ENCODE data around the gene FAM181B. TPM values are rescaled to one million over a fixed set of nuclear protein-coding genes. Genes with fewer than 3 reads are reported as not detected.

FAM181B gene
- total and polyA plus RNA-seq, 2 of the 13 experiments (the other 11 are each of a cell fraction or from before 2014, with no cell fraction given), result not detected

DNA sequence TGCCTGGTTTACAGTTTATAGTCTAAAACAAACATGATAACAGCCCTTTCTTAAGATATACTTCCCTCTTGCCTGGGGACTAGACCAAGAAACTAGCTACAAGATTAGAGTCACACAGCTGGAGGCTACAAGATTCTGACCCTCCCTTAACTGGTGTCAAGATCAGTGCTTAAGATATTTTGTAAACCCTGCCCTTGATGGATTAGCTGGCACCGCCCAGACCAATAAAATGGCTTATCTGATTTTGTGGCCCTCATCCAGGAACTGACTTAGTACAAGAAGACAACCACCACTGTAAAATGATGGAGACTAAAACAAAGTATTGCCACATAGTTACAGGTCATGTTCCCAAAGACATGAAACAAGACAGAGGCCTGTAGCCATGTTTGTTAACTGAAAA lies 53.4 kb downstream of the FAM181B start:
- Histone ChIP-seq H4K20me1 (ENCODE audit: insufficient read depth, low read length) (no peaks in the 10 kb centered on the region), H3K4me1 (ENCODE audit: insufficient read depth, low read length) (no peaks in the 10 kb centered on the region), H2AFZ (ENCODE audit: low read length) (no peak overlapping the region), H3K4me3 (replicated peaks in 1 of 3; ENCODE audit: insufficient read depth in 1 of 3, low read depth in 2 of 3, low read length in 3 of 3) (no peak overlapping the region), H3K27me3 (ENCODE audit: control insufficient read depth in 1 of 2, insufficient read depth in 2 of 2, low read length in 2 of 2) (no peaks in the 10 kb centered on the region), H3K4me2 (ENCODE audit: low read depth, low read length) (no peak overlapping the region), H3K36me3 (replicated peaks in 1 of 2; ENCODE audit: control insufficient read depth in 1 of 2, insufficient read depth in 2 of 2, low read length in 2 of 2) (no peaks in the 10 kb centered on the region), H3K79me2 (ENCODE audit: insufficient read depth, low read length) (no peaks in the 10 kb centered on the region), H3K9me3 (ENCODE audit: low read length) (no peaks in the 10 kb centered on the region), H3K27ac (ENCODE audit: extremely low read length, insufficient read depth, low read length) (no peak overlapping the region), H3K9ac (ENCODE audit: insufficient read depth, low read depth, low read length) (no peak overlapping the region)
- ChIA-PET POLR2A (no interaction called here), CTCF (ENCODE audit: low intra/inter-chr PET ratio, low total read pairs) (no interaction called here)
- WGBS (ENCODE audit: low lambda C conversion rate), result 0% methylated on average over 1 of the region's 1 CpG
- FAIRE-seq (no peak), ATAC-seq (no peak), DNase-seq (ENCODE audit: low spot score) (no peak)
- in situ Hi-C loops (cut with HindIII; ENCODE audit: extremely low pct_ligation_motif_present, low pct_unique_long_range_greater_than_20kb), result loop anchor here (25.0 kb wide), 1 partner anchor 1043 kb away; no protein-coding TSS in a partner anchor
- intact Hi-C loops (cut with micrococcal nuclease; ENCODE audit: unreplicated experiment), result no loop called here
- no TSS peak for BruUV-seq (replicated peaks)
- TF ChIP-seq, protein P1, sequence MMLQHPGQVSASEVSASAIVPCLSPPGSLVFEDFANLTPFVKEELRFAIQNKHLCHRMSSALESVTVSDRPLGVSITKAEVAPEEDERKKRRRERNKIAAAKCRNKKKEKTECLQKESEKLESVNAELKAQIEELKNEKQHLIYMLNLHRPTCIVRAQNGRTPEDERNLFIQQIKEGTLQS (CRISPR knock-in tag; IDR thresholded peaks at IDR 0.05), result no peak
- TF ChIP-seq ZNF615 (CRISPR knock-in tag; IDR thresholded peaks at IDR 0.05; ENCODE audit: borderline replicate concordance), result no peak
- TF ChIP-seq, protein P2, sequence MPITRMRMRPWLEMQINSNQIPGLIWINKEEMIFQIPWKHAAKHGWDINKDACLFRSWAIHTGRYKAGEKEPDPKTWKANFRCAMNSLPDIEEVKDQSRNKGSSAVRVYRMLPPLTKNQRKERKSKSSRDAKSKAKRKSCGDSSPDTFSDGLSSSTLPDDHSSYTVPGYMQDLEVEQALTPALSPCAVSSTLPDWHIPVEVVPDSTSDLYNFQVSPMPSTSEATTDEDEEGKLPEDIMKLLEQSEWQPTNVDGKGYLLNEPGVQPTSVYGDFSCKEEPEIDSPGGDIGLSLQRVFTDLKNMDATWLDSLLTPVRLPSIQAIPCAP (CRISPR knock-in tag; IDR thresholded peaks at IDR 0.05; ENCODE audit: low read depth), result no peak
- TF ChIP-seq, protein P3, sequence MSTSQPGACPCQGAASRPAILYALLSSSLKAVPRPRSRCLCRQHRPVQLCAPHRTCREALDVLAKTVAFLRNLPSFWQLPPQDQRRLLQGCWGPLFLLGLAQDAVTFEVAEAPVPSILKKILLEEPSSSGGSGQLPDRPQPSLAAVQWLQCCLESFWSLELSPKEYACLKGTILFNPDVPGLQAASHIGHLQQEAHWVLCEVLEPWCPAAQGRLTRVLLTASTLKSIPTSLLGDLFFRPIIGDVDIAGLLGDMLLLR (CRISPR knock-in tag; IDR thresholded peaks at IDR 0.05), result no peak
- TF ChIP-seq, protein P4, sequence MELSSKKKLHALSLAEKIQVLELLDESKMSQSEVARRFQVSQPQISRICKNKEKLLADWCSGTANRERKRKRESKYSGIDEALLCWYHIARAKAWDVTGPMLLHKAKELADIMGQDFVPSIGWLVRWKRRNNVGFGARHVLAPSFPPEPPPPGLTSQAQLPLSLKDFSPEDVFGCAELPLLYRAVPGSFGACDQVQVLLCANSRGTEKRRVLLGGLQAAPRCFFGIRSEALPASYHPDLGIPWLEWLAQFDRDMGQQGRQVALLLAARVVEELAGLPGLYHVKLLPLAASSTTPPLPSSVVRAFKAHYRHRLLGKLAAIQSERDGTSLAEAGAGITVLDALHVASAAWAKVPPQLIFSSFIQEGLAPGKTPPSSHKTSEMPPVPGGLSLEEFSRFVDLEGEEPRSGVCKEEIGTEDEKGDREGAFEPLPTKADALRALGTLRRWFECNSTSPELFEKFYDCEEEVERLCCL (CRISPR knock-in tag; IDR thresholded peaks at IDR 0.05; ENCODE audit: borderline replicate concordance), result no peak
- TF ChIP-seq, protein P5, sequence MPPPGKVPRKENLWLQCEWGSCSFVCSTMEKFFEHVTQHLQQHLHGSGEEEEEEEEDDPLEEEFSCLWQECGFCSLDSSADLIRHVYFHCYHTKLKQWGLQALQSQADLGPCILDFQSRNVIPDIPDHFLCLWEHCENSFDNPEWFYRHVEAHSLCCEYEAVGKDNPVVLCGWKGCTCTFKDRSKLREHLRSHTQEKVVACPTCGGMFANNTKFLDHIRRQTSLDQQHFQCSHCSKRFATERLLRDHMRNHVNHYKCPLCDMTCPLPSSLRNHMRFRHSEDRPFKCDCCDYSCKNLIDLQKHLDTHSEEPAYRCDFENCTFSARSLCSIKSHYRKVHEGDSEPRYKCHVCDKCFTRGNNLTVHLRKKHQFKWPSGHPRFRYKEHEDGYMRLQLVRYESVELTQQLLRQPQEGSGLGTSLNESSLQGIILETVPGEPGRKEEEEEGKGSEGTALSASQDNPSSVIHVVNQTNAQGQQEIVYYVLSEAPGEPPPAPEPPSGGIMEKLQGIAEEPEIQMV (CRISPR knock-in tag; IDR thresholded peaks at IDR 0.05; ENCODE audit: low read depth), result no peak
- no peak for TF ChIP-seq ZNF788 (CRISPR knock-in tag; IDR thresholded peaks at IDR 0.05; ENCODE audit: borderline replicate concordance)
- TF ChIP-seq ZNF230 (CRISPR knock-in tag; IDR thresholded peaks at IDR 0.05), result no peak
- no peak for TF ChIP-seq TMF1 (CRISPR knock-in tag; IDR thresholded peaks at IDR 0.05; ENCODE audit: low read depth)
- TF ChIP-seq, protein P6, sequence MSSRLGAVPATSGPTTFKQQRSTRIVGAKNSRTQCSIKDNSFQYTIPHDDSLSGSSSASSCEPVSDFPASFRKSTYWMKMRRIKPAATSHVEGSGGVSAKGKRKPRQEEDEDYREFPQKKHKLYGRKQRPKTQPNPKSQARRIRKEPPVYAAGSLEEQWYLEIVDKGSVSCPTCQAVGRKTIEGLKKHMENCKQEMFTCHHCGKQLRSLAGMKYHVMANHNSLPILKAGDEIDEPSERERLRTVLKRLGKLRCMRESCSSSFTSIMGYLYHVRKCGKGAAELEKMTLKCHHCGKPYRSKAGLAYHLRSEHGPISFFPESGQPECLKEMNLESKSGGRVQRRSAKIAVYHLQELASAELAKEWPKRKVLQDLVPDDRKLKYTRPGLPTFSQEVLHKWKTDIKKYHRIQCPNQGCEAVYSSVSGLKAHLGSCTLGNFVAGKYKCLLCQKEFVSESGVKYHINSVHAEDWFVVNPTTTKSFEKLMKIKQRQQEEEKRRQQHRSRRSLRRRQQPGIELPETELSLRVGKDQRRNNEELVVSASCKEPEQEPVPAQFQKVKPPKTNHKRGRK (CRISPR knock-in tag; IDR thresholded peaks at IDR 0.05), result no peak
- TF ChIP-seq, protein P7, sequence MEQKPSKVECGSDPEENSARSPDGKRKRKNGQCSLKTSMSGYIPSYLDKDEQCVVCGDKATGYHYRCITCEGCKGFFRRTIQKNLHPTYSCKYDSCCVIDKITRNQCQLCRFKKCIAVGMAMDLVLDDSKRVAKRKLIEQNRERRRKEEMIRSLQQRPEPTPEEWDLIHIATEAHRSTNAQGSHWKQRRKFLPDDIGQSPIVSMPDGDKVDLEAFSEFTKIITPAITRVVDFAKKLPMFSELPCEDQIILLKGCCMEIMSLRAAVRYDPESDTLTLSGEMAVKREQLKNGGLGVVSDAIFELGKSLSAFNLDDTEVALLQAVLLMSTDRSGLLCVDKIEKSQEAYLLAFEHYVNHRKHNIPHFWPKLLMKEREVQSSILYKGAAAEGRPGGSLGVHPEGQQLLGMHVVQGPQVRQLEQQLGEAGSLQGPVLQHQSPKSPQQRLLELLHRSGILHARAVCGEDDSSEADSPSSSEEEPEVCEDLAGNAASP (CRISPR knock-in tag; IDR thresholded peaks at IDR 0.05; ENCODE audit: borderline replicate concordance), result no peak
- no peak for TF ChIP-seq CBFB (CRISPR knock-in tag; IDR thresholded peaks at IDR 0.05)
- TF ChIP-seq, protein P8, sequence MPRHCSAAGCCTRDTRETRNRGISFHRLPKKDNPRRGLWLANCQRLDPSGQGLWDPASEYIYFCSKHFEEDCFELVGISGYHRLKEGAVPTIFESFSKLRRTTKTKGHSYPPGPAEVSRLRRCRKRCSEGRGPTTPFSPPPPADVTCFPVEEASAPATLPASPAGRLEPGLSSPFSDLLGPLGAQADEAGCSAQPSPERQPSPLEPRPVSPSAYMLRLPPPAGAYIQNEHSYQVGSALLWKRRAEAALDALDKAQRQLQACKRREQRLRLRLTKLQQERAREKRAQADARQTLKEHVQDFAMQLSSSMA (CRISPR knock-in tag; IDR thresholded peaks at IDR 0.05), result no peak
- no peak for TF ChIP-seq ZNF563 (CRISPR knock-in tag; IDR thresholded peaks at IDR 0.05)
- no peak for TF ChIP-seq NFKBIZ (CRISPR knock-in tag; IDR thresholded peaks at IDR 0.05)

All from HepG2 (cell line).